ENCODE data around the gene MZT1.

DNA sequence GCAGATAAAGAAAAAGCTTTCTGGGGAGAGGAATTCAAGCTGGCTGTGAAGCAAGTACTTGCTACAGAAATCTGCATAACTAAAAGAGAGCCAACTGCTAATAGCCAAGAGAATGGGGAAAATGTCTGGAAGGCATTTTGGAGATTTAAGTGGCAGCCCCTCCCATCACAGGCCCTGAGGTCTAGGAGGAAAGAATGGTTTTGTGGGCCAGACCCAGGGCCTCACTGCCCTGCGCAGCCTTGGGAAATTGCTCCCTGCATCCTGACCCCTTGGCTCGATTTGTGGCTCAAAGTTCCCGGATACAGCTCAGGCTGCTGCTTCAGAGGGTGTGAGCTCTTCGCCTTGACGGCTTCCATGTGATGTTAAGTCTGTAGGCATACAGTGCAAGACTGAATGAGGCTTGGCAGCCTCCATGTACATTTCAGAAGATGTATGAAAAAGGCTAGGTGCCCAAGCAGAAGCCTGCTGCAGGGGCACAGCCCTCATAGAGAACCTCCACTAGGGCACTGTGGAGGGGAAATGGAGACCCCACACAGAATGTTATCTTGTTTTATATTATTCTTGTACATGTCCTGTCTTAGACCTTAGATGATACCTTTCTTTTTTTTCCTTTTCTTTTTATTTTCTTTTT is 34.4 kb downstream of the MZT1 start:
- TF ChIP-seq SIN3A (IDR thresholded peaks at IDR 0.05; ENCODE audit: borderline replicate concordance, insufficient read depth, low read length) (no peak), POLR2AphosphoS5 (IDR thresholded peaks at IDR 0.05; ENCODE audit: low read depth, low read length) (no peak), REST (IDR thresholded peaks at IDR 0.05; ENCODE audit: insufficient read depth in 1 of 2, low read depth in 2 of 2, low read length in 2 of 2) (no peak), TAF1 (IDR thresholded peaks at IDR 0.05; ENCODE audit: borderline replicate concordance, insufficient read depth, low read length) (no peak), FOXP2 (optimal IDR thresholded peaks at IDR 0.05; ENCODE audit: borderline replicate concordance, extremely low read depth, extremely low read length, insufficient read depth) (no peak)
